BJ (cell line): Measurements from ENCODE around the gene PSMD8. TPM values are rescaled to one million over a fixed set of nuclear protein-coding genes. Genes with fewer than 3 reads are reported as not detected.

ENCODE experiments used
- CTCF ChIA-PET: fragments of 350-600 bp; formaldehyde crosslinking; extraction: SDS; loops from one replicate; lab custom pipeline; 2021; ENCODE audit warnings: antibody characterized with exemption, inconsistent platforms; lab: Yijun Ruan, JAX
- POLR2A ChIA-PET: fragments of 300-600 bp; sonication (Branson Sonifier 250); formaldehyde crosslinking; extraction: SDS; loops from one replicate; lab custom pipeline; 2021; ENCODE audit warnings: antibody characterized with exemption; lab: Charles Lee
- DNase-seq: peaks from one replicate; pipeline ENCODE4 v3.0.0-alpha.2; 2011; ENCODE audit warnings: low read depth
- H3K27me3 ChIP-seq: 2 replicates; pipeline ENCODE4 v1.6.0; 2011; ENCODE audit warnings: low read length; ENCODE audit not compliant: control insufficient read depth, insufficient read depth
- H3K36me3 ChIP-seq: 2 replicates; pipeline ENCODE4 v1.5.1; 2011; ENCODE audit warnings: low read length; ENCODE audit not compliant: control insufficient read depth, insufficient read depth
- H3K4me3 ChIP-seq: 2 replicates; pipeline ENCODE4 v1.5.1; 2011; ENCODE audit warnings: low read depth, mild to moderate bottlenecking, control low read depth, low read length
- polyA plus RNA-seq: library from polyadenylated mRNA; depleted of rRNA; stranded (reverse); fragments of >200 nt; gene quantifications from 2 replicates; pipeline ENCODE4 v1.2.3, GENCODE V29; 2011; rRNA removed
- TF ChIP-seq, protein P1 (sequence below): IDR thresholded peaks from 2 replicates; pipeline ENCODE4 v1.5.1; 2011; ENCODE audit warnings: low read depth, mild to moderate bottlenecking, control low read depth, inconsistent platforms, low read length, moderate library complexity; ENCODE audit not compliant: insufficient read depth

The PSMD8 gene
- polyA plus RNA-seq, 1 experiment: 662 TPM

DNA sequence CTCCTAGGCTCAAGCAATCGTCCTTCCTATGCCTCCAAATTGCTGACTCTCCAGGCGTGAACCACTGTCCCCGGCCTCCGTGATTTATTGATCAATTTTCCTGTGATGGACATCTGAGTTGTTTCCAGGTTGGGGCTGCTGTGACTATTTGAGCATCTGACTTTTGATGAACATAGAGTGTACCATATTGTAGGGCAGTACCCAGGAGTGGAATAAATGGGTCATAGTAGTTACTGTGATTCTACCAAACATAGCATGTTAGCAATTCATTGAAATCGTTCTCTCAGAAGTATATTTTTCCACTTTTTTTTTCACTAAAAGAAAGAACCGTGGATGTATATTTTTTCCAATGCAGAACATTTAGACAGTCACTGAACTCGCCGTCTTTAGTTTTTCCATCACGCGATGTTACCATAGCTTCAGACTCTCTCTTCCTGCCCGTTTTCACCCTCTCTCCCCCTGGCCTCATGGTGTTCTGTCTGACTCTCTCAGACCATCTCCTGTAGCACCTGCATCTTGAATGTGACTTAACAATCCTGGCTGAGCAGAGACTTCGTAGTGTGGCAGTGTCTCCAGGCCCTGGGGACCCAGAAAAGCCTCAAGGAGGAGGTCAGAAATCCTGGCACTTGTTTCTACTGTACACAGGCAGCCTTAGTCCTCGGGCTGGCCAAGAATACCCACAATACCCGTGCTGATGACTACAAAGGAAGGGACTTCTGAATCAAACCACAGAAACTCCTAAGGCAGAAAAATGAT lies 54.9 kb downstream of the PSMD8 start:
- ChIA-PET CTCF (no interaction called here), POLR2A (no interaction called here)
- no peak overlapping the region for H3K4me3 ChIP-seq
- TF ChIP-seq, protein P1, sequence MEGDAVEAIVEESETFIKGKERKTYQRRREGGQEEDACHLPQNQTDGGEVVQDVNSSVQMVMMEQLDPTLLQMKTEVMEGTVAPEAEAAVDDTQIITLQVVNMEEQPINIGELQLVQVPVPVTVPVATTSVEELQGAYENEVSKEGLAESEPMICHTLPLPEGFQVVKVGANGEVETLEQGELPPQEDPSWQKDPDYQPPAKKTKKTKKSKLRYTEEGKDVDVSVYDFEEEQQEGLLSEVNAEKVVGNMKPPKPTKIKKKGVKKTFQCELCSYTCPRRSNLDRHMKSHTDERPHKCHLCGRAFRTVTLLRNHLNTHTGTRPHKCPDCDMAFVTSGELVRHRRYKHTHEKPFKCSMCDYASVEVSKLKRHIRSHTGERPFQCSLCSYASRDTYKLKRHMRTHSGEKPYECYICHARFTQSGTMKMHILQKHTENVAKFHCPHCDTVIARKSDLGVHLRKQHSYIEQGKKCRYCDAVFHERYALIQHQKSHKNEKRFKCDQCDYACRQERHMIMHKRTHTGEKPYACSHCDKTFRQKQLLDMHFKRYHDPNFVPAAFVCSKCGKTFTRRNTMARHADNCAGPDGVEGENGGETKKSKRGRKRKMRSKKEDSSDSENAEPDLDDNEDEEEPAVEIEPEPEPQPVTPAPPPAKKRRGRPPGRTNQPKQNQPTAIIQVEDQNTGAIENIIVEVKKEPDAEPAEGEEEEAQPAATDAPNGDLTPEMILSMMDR: no peak
- DNase-seq: no peak
- peaks cover 8% of the 10 kb centered on the region; the same call in 1 of the 2 replicates for H3K27me3 ChIP-seq
- H3K36me3 ChIP-seq: no peaks in the 10 kb centered on the region

DNA sequence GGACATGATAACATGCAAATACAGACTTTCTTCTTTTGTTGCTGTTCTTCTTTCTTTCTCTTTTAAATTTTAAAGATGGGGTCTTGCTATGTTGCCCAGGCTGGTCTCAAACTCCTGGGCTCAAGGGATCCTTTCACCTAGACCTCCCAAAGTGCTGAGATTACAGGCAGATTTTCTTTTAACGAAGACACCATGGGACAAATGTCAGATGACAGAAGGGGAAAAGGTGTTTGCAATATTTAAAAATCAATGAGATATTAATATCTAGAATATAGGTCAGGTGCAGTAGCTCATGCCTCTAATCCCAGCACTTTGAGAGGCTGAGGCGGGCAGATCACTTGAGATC lies 55.4 kb downstream of the PSMD8 start:
- Histone ChIP-seq H3K36me3 (no peaks in the 10 kb centered on the region), H3K27me3 (peaks cover 8% of the 10 kb centered on the region; the same call in 1 of the 2 replicates), H3K4me3 (no peak overlapping the region)
- ChIA-PET POLR2A (no interaction called here), CTCF (no interaction called here)
- TF ChIP-seq, protein P1: no peak
- DNase-seq: no peak

DNA sequence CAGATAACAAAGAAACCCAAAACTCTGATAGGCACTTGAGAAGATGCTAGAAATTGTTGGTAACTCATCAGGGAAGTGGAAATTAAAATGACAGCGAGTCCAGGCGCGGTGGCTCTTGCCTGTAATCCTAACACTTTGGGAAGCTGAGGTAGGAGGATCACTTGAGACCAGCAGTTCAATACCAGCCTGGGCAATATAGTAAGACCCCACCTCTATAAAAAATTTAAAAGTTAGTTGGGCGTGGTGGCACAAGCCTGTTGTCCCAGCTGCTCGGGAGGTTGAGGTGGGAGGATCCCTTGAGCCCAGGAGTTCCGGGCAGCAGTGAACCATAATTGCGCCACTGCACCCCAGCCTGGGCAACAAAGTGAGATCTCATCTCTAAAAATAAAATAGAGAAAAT lies 56.6 kb downstream of the PSMD8 start:
- H3K36me3 ChIP-seq: no peaks in the 10 kb centered on the region
- CTCF ChIA-PET: no interaction called here
- no peak for DNase-seq
- TF ChIP-seq, protein P1: no peak
- H3K4me3 ChIP-seq: no peak overlapping the region
- POLR2A ChIA-PET: no interaction called here
- peaks cover 4% of the 10 kb centered on the region; the same call in 1 of the 2 replicates for H3K27me3 ChIP-seq

DNA sequence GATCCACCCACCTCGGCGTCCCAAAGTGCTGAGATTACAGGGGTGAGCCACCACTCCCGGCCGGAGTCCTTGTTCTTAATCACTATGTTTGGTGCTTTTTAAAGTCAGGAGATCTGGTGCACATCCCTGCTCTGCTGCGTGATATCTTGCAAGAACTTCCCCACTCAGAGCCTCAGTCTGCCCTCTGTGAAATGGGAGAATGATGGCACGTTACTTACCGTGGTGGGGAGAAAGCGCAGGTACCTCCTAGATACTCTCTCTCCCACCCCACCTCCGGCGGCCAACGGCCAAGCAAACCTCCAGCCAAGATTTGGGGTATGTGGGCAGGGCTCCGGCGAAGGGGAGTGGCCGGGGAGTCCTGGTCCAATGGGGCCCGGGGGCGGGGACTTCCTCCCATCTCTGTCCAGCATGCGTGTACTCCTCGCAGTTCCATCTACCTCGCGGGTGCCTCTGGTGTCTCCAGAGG lies 58.9 kb downstream of the PSMD8 start, which contains the start of gene RYR1:
Gene RYR1 (plus strand): TSS at position 424 of the 466 bp plus-strand sequence. CDS start 139 bp downstream, outside the sequence.
- Histone ChIP-seq H3K36me3 (no peaks in the 10 kb centered on the region), H3K4me3 (no peak within 1 kb of the TSS), H3K27me3 (peaks cover 3% of the 10 kb centered on the region; the same call in 1 of the 2 replicates)
- no peak for DNase-seq
- ChIA-PET POLR2A (no interaction called here), CTCF (no interaction called here)
- TF ChIP-seq, protein P1: no peak

Other genes with a start within 250 kb of the PSMD8 start
- 1.3 and 2.2 TPM in 2 replicates for gene DPF1, start 150.3 kb upstream of the PSMD8 start, polyA plus RNA-seq
- 15.6 and 18.3 TPM in 2 replicates for gene PPP1R14A, start 118.2 kb upstream of the PSMD8 start, polyA plus RNA-seq
- gene SPINT2, start 110.0 kb upstream of the PSMD8 start, polyA plus RNA-seq: 33.2 and 45.5 TPM in 2 replicates
- gene C19orf33, start 70.3 kb upstream of the PSMD8 start, polyA plus RNA-seq: 0.28 and 0.88 TPM in 2 replicates
- 126 and 211 TPM in 2 replicates for gene YIF1B, start 58.6 kb upstream of the PSMD8 start, polyA plus RNA-seq
- 15.6 and 16.5 TPM in 2 replicates for gene KCNK6, start 54.7 kb upstream of the PSMD8 start, polyA plus RNA-seq
- gene CATSPERG, start 38.7 kb upstream of the PSMD8 start, polyA plus RNA-seq: 0.22 and 0.26 TPM in 2 replicates
- gene GGN, start 13.5 kb downstream of the PSMD8 start, polyA plus RNA-seq: 0.44 and 0.64 TPM in 2 replicates
- 4.2 and 5.9 TPM in 2 replicates for gene SPRED3, start 14.1 kb downstream of the PSMD8 start, polyA plus RNA-seq
- gene FAM98C, start 28.5 kb downstream of the PSMD8 start, polyA plus RNA-seq: 9.9 and 12.2 TPM in 2 replicates
- gene RASGRP4, start 51.6 kb downstream of the PSMD8 start, polyA plus RNA-seq: not detected in 2 replicates
- under 0.01 and 0.04 TPM in 2 replicates for gene RYR1, start 59.1 kb downstream of the PSMD8 start, polyA plus RNA-seq
- gene MAP4K1, start 243.4 kb downstream of the PSMD8 start, polyA plus RNA-seq: 0.18 and 0.25 TPM in 2 replicates
- 230 and 357 TPM in 2 replicates for gene EIF3K, start 244.6 kb downstream of the PSMD8 start, polyA plus RNA-seq